Mucosa of descending colon (tissue), 3 donors: ENCODE results near the gene THADA. TPM values are rescaled to one million over a fixed set of nuclear protein-coding genes. Genes with fewer than 3 reads are reported as not detected.
A peak's percentile ranks its signal among the peaks of the same experiment; 100 is the strongest.

Experiments used
- ATAC-seq: fragments of 200-7000 bp; cut with Tn5 transposase; one replicate; pipeline ENCODE4 v1.9.1; 2020; ENCODE audit warnings: mild to moderate bottlenecking, moderate library complexity
- DNase-seq, 3 donors: peaks; one replicate each; pipeline ENCODE4 v3.0.0-alpha.2; 2020
- H3K36me3 ChIP-seq: fragments of 200-600 bp; one replicate; pipeline ENCODE4 v1.8.0; 2021; ENCODE audit warnings: low read depth, mild to moderate bottlenecking
- H3K4me1 ChIP-seq: fragments of 200-600 bp; one replicate; pipeline ENCODE4 v1.8.0; 2021; ENCODE audit warnings: low read depth, mild to moderate bottlenecking
- H3K4me3 ChIP-seq: fragments of 200-600 bp; one replicate; pipeline ENCODE4 v1.8.0; 2021; ENCODE audit warnings: mild to moderate bottlenecking
- H3K9me3 ChIP-seq: fragments of 200-600 bp; one replicate; pipeline ENCODE4 v1.8.0; 2021; ENCODE audit warnings: mild to moderate bottlenecking
- intact Hi-C, 2 donors: fragments of 100-400 bp; cut with DNase I in 1 of 2; cut with micrococcal nuclease in 1 of 2; formaldehyde crosslinking; loops; one replicate each; pipeline versions ENCODE4 v1.11.0 to v1.11.1; 2022; cut with DNase I, micrococcal nuclease
- total RNA-seq, 3 donors: library from RNA; stranded (reverse); fragmentation: NEBNext Ultra II Directional in 2 of 3; extraction: Animal tissue kit (Norgen Biotek cat#: 25700) in 2 of 3; gene quantifications; one replicate each; pipeline versions ENCODE4 v1.2.1 to v1.2.4, GENCODE V29; 2021 to 2023
- TF ChIP-seq, protein P1 (sequence below): fragments of 200-600 bp; IDR thresholded peaks from one replicate; pipeline ENCODE4 v1.8.0; 2022; ENCODE audit warnings: antibody characterized with exemption, mild to moderate bottlenecking
- donor health status: DM: no; HTN: no; CAD: no; lungs with moderate emphysema.
- donor health status: DM: no; HTN: no; CAD: no.
- donor health status: DM: no; HTN: yes; CAD: no.

The THADA gene
- total RNA-seq, 3 donors from 2014 or later, result 20.1 to 26.7 (median 25.3) TPM

DNA sequence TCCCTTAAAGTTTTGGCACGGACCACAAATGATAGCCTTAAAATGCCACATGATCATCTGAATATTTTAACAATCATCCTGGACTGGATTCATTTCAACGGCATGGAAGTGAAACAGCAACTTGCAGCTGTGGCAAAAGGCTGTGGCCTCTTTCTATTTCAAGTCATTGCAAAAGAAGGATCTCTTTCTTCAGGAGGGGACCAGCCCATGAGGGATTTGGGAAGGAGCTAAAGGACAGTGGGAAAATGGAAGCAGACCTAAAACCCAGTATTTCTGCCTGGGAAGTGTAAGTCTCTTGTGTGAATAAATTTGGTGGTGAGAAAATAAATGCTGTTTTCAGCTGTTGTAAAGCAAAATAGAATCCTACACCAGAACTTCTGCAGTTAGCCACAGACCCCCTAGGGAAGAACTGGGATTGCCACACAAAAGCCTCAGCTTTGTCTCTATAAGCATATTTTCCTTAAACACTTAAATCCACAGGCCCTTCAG, 262.1 kb downstream of the THADA start:
- Histone ChIP-seq H3K36me3 (no peaks in the 10 kb centered on the region), H3K9me3 (no peaks in the 10 kb centered on the region), H3K4me1 (peaks cover 5% of the 10 kb centered on the region), H3K4me3 (no peak overlapping the region)
- intact Hi-C loops, result no loop called here
- TF ChIP-seq, protein P1, sequence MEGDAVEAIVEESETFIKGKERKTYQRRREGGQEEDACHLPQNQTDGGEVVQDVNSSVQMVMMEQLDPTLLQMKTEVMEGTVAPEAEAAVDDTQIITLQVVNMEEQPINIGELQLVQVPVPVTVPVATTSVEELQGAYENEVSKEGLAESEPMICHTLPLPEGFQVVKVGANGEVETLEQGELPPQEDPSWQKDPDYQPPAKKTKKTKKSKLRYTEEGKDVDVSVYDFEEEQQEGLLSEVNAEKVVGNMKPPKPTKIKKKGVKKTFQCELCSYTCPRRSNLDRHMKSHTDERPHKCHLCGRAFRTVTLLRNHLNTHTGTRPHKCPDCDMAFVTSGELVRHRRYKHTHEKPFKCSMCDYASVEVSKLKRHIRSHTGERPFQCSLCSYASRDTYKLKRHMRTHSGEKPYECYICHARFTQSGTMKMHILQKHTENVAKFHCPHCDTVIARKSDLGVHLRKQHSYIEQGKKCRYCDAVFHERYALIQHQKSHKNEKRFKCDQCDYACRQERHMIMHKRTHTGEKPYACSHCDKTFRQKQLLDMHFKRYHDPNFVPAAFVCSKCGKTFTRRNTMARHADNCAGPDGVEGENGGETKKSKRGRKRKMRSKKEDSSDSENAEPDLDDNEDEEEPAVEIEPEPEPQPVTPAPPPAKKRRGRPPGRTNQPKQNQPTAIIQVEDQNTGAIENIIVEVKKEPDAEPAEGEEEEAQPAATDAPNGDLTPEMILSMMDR, result no peak
- DNase-seq (no peak), ATAC-seq (peak; percentile 7)

DNA sequence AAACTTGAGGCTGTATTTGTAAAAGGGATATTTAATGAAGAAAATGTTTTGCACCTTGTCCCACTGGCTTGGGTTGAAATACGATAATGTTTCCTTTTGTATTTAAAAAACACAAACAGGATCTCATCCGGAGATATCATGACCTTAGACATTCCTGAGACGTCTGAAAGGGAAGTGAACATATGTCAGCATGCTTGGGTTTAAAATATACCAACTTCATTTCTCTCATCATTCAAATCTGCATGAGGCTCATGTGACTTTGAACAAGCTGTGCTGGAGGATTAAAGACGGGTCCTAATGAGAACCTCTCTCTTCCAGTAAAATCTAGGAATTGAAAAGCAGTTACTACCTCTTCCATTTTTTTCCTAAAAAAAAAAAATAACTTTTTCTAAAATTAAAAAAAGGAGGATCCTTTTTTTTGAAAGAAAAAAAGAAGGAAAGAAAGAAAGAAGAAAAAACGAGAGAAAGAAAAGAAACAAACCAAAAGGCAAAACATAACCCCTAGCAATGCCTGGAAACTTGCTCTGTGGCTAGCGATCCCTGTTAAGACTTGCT, 262.7 kb downstream of the THADA start:
- intact Hi-C loops, result no loop called here
- DNase-seq (no peak), ATAC-seq (no peak)
- no peak overlapping the region for H3K4me3 ChIP-seq
- H3K36me3 ChIP-seq, result no peaks in the 10 kb centered on the region
- TF ChIP-seq, protein P1, result no peak
- peaks cover 5% of the 10 kb centered on the region for H3K4me1 ChIP-seq
- no peaks in the 10 kb centered on the region for H3K9me3 ChIP-seq

DNA sequence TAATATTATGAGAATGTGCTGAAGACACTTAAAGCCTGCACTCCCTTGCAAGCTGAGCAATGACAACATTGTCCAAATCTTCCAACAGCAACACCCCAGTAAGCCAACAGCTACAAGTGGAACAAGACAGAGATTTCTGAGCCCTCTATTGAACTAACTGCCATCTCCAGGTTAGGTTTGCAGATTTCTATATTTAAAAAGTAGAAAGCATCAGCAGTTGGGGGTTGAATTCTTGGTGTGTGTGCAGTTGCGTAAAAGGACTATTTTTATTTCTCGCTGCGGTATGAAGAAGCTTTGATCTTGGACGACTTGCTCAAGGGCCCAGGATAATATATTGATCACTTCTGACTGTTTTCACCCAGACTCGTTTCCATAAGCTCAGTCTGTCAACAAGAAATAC, 263.2 kb downstream of the THADA start:
- peaks cover 5% of the 10 kb centered on the region for H3K4me1 ChIP-seq
- ATAC-seq (no peak), DNase-seq (no peak)
- no peaks in the 10 kb centered on the region for H3K36me3 ChIP-seq
- H3K9me3 ChIP-seq, result no peaks in the 10 kb centered on the region
- TF ChIP-seq, protein P1, result no peak
- H3K4me3 ChIP-seq, result no peak overlapping the region
- intact Hi-C loops, result no loop called here

DNA sequence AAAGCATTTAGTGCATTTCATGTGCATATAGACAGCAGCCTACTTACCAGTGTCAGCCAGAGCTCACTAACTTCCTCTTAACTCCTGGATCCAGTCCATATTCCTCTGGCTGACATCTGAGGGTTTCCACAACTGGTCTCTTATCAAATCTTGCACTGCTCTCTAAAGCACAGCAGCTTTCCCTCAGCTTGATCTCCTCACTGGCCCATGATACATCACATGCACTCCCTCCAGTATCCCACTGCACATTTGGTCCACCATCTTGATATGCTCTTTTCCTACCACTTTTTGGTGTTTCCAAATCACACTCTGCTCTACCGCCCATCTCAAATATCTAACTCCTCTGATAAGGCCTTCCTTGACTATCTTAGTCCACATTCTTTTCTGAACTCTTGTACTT, 264.4 kb downstream of the THADA start:
- Histone ChIP-seq H3K36me3 (no peaks in the 10 kb centered on the region), H3K9me3 (no peaks in the 10 kb centered on the region), H3K4me1 (peaks cover 5% of the 10 kb centered on the region), H3K4me3 (no peak overlapping the region)
- ATAC-seq (peak; percentile 63), DNase-seq (no peak)
- intact Hi-C loops, result no loop called here
- TF ChIP-seq, protein P1, result no peak

DNA sequence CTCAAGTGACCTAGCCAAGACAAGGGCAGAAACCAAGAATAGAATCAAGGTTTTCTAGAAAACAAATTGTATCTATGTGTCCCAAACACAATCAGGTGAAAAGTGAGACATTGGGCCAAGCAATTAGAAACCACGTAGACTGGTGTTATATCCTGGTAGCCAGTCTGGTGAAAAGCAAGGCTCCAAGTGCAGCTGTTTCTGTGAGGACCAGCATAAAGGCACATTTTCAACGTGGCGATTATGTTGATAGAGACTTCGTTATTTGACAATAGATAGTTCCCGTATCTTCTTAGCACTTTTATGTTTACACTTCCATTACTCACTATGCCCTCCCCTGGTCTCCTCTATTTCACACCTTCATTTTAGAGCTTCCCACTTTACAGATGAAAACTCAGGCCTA, 266.2 kb downstream of the THADA start:
- H3K36me3 ChIP-seq, result no peaks in the 10 kb centered on the region

More for the DNA sequence above, 266.2 kb downstream of the THADA start:
- no peak overlapping the region for H3K4me3 ChIP-seq
- ATAC-seq (no peak), DNase-seq (no peak)
- TF ChIP-seq, protein P1, result no peak
- H3K4me1 ChIP-seq, result peaks cover 5% of the 10 kb centered on the region
- intact Hi-C loops, result no loop called here
- H3K9me3 ChIP-seq, result no peaks in the 10 kb centered on the region
